ENCODE measurements around the gene AJAP1. TPM values are rescaled to one million over a fixed set of nuclear protein-coding genes. Genes with fewer than 3 reads are reported as not detected.

The AJAP1 gene
- total and polyA plus RNA-seq, 3 donors from 2014 or later: 5.0 to 5.8 (median 5.4) TPM

- 85 to 87% methylated on average over 25 to 26 of the region's 26 CpGs for WGBS, 2 donors
- intact Hi-C loops (cut with DNase I; ENCODE audit: low total_unique reads): no loop called here
- Histone ChIP-seq H3K4me3 (no peak overlapping the region), H3K36me3 (ENCODE audit: low read depth, missing control alignments) (no peaks in the 10 kb centered on the region), H3K27me3 (no peaks in the 10 kb centered on the region), H3K4me1 (no peaks in the 10 kb centered on the region), H3K27ac (no peak overlapping the region), H3K9me3 (no peaks in the 10 kb centered on the region)
- TF ChIP-seq POLR2A (IDR thresholded peaks at IDR 0.05) (no peak), CTCF (IDR thresholded peaks at IDR 0.05) (no peak)
- DNase-seq: no peak
Observed at GRCh38 chr1:4613606-4614370, 40.6 kb upstream of the AJAP1 start.

GRCh38 chr1:4614371-4615137 is 39.9 kb upstream of the AJAP1 start:
- no peaks in the 10 kb centered on the region for H3K27me3 ChIP-seq
- no peaks in the 10 kb centered on the region for H3K4me1 ChIP-seq
- TF ChIP-seq CTCF (IDR thresholded peaks at IDR 0.05): no peak
- no peak for TF ChIP-seq POLR2A (IDR thresholded peaks at IDR 0.05)
- no peak for DNase-seq
- no peaks in the 10 kb centered on the region for H3K36me3 ChIP-seq (ENCODE audit: low read depth, missing control alignments)
- WGBS, 2 donors: 81% methylated on average over 12 to 15 of the region's 15 CpGs
- H3K4me3 ChIP-seq: no peak overlapping the region
- no peak overlapping the region for H3K27ac ChIP-seq
- intact Hi-C loops (cut with DNase I; ENCODE audit: low total_unique reads): no loop called here
- H3K9me3 ChIP-seq: no peaks in the 10 kb centered on the region

- no peaks in the 10 kb centered on the region for H3K36me3 ChIP-seq (ENCODE audit: low read depth, missing control alignments)
- no peak overlapping the region for H3K4me3 ChIP-seq
- intact Hi-C loops (cut with DNase I; ENCODE audit: low total_unique reads): no loop called here
- WGBS, 2 donors: 88 to 93% methylated on average over 14 to 15 of the region's 15 CpGs
- no peaks in the 10 kb centered on the region for H3K4me1 ChIP-seq
- H3K9me3 ChIP-seq: no peaks in the 10 kb centered on the region
- no peak for DNase-seq
- no peak overlapping the region for H3K27ac ChIP-seq
- H3K27me3 ChIP-seq: no peaks in the 10 kb centered on the region
- TF ChIP-seq POLR2A (IDR thresholded peaks at IDR 0.05) (no peak), CTCF (IDR thresholded peaks at IDR 0.05) (no peak)
Observed at GRCh38 chr1:4615138-4615470, 39.3 kb upstream of the AJAP1 start.

GRCh38 chr1:4615501-4615900 is 38.9 kb upstream of the AJAP1 start:
- TF ChIP-seq CTCF (IDR thresholded peaks at IDR 0.05) (no peak), POLR2A (IDR thresholded peaks at IDR 0.05) (no peak)
- intact Hi-C loops (cut with DNase I; ENCODE audit: low total_unique reads): no loop called here
- H3K4me3 ChIP-seq: no peak overlapping the region
- 83 to 84% methylated on average over 3 to 9 of the region's 9 CpGs for WGBS, 2 donors
- no peak for DNase-seq
- no peaks in the 10 kb centered on the region for H3K27me3 ChIP-seq
- no peaks in the 10 kb centered on the region for H3K9me3 ChIP-seq
- H3K4me1 ChIP-seq: no peaks in the 10 kb centered on the region
- H3K36me3 ChIP-seq (ENCODE audit: low read depth, missing control alignments): no peaks in the 10 kb centered on the region
- H3K27ac ChIP-seq: no peak overlapping the region

All from testis (tissue), 3 donors.